HG02610 (cell line): ENCODE measurements around the gene WDR33.
A peak's percentile ranks its signal among the peaks of the same experiment; 100 is the strongest.

ENCODE experiments used
- ATAC-seq: cut with Tn5 transposase; IDR thresholded peaks from one replicate; pipeline ENCODE4 v1.9.1; 2021; ENCODE audit warnings: mild to moderate bottlenecking, moderate library complexity; ENCODE audit not compliant: unreplicated experiment

The WDR33 gene

DNA sequence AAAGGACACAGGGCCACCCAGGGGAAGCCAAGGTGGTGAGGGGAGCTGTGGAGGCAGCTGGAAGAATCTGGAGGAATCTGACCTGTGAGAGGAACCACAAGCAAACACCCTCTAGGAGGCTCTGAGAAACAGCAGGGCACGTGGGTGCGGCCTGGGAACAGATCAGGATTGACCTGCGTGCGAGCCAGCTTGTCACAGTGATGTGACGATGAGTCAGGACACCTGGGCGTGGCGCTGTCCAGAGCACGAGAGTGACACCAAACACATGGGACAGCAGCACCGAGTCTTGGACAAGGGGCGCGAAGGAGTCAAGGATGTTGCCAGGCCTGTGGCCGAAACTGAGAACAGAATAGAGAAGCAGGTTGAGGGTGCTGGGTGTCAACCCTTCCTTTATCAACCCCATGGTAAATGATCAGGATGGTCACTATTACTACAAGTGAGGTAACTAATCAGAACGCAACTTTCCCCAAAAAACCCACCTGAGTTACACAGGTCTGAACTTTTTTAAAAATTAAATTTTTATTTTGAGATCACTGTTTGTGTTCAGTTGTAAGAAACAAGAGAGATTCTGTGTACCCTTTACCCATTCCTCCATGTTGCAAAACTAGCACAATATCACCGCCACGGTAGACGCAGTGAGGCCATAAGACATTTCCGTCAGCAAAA is 110.3 kb downstream of the WDR33 start:
- peak; percentile 33 for ATAC-seq

DNA sequence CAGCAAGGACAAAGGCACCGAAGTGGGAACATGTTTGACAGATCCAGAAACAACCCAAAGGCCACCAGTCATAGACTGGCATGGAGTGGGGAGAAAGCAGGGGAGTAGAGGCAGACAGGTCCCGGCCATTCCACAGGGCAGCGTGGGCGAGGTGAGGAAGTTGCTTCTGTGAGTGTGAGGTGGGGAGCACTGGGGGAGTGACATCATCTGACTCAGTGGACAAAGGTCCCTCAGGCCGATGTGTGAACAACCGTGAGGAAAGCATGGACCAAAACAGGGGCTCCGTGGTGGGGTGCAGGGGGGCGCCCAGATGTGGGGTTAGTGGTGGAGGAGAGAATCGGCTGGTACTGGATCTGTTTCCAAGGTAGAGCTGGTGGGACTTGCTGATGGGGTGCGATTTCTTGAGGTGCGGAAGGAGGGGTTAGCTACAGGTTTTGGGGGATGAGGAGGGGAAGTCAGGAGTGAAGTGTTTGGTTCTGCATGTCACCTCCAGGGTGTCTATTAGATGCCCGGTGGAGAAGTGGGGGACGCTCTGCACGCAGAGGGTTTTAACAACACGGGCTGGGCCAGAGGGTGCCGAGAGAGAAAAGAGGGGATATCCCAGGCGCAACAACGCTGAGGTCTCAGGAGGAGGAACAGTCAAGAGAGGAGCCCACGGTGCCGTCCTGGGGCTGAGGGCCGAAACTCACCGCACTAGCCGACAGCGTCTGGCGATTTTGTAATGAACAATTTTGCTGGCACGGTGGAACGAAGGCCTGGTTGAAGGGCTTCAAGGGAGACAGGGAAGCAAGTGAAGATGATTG is 112.2 kb downstream of the WDR33 start:
- no peak for ATAC-seq

DNA sequence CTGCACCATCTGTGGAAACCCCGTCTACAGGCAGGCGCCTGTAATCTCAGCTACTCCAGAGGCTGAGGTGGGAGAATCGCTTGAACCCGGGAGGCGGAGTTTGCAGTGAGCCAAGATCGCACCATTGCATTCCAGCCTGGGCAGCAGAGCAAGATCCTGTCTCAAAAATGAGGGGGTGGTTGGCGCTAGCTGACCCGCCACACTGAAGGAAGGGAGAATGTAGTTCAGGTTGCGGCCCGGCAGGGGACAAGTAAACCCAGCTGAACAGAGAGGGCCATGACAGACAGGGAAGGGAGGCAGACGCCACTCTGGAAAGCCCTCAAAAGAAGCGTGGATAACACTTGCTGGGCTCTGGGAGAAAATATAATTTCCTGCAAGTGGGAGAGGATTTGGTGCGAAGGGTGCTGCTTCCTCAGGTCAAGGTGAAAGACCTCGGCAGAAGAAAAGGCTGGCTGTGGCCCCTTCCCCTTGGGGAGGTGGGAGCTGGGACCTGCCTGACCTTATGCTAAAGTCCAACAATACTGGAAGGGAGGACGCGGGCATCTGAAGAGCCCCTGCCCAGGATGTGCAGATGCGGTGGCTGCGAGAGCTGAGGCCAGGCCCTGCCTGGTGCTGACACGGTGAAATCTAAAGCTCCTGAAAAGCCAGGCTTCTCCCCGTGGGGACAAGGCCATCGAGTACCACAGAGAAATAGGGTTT is 113.3 kb downstream of the WDR33 start:
- no peak for ATAC-seq

DNA sequence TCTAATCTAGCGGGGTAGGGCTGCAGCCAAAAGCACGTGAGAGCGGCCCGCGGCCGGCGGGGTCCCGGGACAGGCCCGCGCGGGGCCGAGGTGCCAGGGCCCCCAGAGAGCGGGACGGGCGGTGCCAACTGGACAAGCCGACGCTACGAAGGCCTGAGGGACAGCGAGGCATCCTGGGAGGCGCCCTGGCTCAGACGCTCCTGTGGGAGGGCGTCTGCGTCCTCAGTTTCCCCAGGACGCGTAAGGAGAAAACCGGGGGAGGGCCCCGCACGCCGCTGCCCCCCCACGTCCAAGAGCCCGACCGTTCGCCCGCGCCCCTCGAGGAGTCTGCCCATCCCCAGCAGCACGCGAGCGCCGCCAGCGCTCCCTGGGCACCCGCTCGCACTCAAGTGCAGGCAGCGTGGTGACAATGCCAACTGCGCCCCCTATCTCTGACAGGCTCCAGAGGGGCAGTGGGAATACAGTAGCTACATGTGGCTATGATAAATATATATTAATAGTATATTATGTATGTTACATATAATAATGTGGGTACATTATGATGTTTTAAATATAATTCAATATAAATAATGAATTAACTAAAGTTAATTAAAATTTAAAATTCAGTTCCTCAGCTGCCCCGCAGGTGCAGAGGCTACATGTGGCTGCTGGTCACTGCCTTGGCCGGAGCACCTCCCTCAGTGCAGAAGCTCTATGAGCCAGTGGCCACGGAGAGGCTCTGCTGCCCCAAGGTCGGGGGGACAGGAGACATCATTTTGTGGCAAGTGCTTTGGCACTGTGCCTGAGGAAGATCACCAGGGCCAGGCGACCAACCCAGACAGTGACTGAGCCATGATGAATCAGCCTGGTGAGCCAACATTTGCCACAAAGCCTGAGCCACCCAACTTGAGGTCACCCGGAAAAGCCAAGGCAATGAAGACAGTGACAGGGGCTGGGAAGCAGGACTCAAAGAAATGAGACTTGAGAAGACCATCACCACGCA is 115.2 kb downstream of the WDR33 start:
- no peak for ATAC-seq

DNA sequence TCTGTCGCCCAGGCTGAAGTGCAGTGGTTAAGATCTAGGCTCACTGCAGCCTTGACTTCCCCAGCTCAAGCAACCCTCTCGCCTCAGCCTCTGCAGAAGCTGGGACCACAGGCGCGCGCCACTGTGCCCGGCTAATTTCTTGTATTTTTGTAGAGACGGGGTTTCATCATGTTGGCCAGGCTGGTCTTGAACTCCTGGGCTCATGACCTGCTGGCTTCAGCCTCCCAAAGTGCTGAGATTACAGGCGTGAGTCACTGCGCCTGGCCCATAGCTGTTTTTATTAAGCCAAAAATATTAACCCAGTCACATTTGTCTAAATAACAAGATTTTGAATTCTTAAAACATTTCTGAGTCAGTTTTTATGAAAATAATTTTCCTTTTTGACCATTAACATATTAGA is 116.0 kb downstream of the WDR33 start:
- ATAC-seq = no peak

DNA sequence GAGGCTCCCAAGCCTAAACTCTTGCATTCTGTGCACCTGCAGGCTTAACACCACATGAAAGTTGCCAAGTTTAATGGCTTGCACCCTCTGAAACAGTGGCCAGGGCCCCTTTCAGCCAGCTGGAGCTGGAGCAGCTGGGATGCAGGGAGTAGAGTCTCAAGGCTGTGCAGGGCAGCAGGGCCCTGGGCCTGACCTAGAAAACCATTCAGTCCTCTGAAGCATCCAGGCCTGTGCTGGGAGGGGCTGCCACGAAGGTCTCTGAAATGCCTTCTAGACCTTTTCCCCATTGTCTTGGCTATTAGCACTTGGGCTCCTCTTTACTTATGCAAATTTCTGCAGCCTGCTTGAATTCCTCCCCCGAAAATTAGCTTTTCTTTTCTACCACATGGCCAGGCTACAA is 120.3 kb downstream of the WDR33 start:
- no peak for ATAC-seq

DNA sequence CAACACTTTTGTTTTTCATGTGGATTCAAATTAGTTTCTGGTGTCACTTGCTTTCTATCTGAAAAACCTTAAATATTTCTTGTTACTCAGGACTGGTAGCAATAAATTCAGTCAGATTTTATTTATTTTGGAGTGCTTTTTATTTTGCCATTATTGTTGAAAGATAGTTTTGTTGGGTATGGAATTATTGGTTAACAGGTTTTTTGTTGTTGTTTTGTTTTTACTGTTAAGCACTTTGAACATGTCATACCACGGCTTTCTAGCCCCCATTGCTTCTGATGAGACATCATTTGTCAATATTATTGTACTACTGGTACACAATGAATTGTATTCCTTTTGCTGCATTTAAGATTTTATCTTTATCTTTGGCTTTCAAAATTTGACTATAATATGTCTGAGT is 122.6 kb downstream of the WDR33 start:
- no peak for ATAC-seq

DNA sequence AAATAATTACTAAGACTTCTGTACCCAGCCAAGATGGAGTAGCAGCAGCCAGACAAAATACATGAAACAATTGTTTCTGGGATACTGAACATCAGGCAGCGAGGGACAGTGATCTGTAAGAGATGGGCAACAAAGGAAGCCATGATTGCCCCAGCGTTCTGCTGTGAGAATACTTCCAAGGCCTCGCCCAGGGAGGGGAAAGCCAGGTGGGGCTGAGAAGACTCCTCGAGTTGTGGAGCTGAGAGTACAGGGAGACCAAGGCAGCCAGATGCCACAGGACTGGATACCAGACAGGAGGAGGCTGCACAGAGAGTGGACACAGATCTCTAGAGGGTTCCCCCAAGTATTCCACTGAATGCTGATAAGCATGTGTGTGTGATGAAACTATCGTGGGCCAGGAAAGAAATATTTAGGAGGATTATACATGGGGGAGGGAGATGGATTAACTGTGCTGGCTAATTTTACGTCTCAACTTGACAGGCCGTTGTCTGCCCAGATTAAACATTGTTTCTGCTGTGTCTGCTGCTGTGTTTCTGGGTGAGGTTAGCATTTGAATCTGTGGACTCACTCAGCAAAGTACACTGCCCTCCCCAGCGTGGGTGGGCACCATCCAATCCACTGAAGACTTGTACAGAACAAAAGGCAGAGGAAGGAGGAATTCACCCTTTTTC is 125.4 kb downstream of the WDR33 start:
- ATAC-seq = no peak

DNA sequence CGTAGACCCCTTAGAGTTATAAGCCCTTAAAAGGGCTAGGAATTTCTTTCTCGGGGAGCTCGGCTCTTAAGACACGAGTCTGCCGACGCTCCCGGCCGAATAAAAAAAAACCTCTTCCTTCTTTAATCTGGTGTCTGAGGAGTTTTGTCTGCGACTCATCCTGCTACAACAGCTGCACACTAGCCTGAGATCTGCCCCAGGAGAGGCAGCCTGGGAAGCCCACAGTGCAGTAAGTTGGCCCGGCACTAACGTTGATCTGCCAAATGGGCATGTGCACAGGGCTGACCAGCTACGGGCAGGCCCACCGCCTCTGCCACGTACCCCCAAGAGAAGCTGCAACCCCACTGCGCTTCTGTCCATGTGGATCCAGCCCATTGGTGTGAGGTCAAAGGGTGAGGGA is 127.2 kb downstream of the WDR33 start:
- no peak for ATAC-seq

DNA sequence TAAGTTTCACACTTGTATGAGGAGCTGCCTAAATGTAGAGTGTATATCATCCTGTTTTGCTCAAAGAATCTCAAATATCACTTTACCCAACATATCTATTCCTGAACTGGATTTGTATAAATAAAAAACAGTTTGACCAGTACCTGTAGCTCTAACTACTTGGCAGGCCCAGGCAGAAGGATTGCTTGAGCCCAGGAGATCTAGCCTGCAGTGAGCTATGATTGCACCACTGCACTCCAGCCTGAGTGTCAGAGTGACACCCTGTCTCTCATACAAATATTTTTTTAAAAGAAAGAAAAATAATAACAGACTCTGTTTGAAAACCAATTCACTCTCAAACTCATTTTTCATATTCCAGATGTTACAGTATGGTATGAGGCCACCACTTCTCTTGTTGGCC is 127.9 kb downstream of the WDR33 start:
- ATAC-seq = no peak

DNA sequence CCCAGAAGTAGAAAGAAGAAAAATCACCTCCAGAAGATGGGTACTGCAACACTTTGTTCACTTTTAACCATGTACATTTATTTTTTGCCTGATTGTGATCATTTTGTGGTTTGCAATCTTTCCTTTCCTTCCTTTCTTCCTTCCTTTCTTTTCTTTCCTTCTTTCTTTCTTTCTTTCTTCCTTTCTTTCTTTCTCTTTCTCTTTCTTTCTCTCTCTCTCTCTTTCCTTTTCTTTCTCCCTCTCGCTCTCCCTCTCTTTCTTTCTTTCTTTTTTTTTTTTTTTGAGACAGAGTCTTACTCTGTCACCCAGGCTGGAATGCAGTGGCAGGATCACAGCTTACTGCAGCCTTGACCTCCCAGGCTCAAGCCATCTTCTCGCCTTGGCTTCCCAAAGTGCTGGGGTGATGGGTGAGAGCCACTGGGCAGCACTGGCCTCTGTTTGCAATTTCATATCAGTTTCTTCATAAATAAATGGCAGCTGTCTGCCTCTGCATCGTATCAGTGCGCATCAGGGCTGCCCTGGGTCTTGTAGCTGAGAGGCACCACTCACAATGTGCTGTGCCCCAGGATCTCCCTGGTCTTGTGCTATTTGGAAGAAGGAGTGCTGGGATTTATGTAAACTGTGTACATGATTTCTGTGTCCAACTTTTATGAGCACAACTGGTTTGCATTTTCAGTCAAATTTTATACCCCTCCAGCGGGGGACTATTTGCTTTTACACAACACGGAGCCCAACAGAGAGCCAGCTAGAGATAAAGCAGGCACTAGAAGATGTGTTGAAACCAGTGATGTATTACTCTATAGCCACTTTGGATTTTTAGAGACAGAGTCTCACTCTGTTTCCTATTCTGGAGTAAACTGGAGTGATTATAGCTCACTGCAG is 128.8 kb downstream of the WDR33 start:
- ATAC-seq = no peak

DNA sequence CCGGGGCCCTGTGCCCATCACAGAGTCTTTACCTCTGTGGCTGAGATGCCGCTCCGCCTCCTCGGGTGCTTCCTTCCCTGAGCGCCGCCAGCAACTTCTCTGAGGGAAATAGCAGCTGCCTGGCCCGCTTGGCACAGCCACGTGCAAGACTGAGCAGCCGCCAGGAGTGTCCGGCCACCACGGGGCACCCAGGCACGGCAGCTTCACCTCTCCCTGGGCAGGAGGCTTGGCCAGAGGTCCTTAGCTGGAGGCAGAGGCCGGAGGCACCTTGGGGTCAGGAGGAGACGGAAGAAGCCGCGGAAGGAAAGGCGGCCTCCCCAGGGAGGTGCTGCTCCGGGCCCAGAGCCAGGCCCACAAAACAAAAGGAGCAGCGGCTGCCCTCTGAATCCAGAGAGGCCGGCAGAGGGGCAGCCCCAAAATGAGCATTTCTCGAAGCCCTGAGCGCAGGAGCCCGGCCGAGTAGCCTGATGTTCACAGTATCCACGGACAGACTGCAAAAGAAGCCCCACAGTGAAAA is 129.6 kb downstream of the WDR33 start:
- ATAC-seq = no peak

DNA sequence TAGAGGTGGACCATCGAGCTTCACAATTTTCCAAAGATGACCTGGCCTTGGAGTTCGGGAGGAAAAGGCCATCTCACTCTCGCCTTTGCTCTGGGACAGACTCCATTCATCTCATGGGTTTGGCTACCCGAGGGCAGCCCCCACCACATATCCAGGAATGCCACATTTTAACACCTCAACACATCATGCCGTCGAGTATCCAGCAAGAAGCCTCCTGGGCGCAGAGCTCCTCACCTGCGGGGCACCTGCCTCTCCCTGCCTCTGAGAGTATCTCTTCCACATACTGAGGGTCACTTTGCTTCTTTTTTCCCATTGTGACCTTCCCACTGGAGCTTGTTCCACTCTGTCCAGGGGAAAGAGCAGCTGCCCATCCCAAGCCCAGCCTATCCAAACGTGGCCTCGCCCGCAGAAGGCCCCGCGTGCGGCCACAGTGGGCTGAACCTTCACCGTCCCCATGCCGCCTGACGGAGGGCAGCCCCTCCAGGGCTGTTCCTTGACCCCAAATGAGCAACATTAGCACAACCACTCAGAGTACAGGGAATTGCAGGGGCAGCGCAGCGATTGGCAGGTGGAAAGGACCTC is 130.2 kb downstream of the WDR33 start:
- ATAC-seq = no peak

DNA sequence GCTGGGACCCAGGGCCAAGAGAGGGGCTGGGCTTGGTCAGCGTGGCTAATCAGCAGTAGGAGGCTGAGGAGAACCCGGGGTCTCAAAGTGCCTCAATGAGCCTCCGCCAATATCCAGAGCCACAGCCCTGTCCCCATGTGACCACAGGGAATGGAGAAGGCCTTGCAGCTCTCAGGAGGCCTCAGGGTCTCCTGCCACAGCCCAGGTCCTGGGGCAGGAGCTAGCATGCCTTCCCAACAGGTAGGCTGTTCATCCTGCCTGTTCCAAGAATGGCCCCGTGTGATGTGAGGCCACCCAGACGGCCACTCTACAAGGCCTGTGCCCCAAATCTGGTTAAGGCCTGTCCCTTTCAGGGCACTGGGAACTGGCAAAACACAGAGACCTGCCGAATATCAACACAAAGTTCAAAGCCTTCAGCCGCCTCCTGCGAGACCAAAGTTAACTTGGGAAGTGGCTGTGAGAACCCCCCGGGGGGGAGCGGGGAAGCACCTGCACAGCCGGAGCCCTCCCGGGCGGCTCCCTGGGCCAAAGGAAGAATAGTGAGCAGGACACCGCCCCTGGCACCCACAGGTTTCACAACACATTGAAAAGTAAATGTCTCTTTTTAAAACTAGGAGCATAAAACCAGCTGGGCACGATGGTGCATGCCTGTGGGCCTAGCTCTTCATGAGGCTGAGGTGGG is 131.2 kb downstream of the WDR33 start:
- no peak for ATAC-seq

DNA sequence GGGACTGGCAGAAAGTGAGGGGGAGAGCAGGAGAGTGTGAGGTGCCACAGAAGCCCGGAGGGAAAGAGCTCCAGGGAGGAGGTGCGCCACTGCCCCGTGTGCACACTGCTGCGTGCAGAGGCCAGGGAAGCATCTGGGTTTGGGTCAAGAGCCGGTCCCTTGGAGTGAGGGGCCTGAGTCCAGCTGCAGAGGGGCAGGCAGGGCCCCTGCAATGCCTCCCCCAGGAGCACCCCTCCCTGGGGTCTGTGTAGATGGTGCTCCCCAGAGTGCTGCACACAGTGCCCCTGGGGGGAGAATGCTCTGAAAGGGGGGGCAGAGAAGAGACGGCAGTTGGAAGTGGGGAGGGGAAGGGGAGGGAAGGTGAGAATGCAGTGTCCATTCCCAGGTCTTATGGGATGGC is 132.0 kb downstream of the WDR33 start:
- no peak for ATAC-seq

DNA sequence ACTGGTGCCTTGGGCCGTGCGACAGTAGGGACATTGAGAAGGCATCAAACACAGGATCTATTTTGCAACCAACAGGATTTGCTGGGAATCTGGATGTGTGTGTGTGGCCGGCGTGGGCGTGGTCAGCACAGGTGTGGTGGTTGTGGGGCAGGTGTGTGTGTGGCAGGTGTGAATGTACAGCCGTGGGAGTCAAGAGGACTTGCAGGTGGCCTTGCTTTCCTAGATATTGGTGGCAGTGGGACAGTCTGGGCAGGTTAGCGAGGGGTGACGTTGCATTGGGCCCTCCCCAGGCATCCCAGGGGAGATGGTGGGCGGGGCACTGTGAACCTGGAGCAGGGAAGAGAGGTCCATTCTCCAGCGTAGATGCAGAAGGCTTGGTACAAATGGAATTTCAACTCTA is 132.4 kb downstream of the WDR33 start:
- no peak for ATAC-seq

DNA sequence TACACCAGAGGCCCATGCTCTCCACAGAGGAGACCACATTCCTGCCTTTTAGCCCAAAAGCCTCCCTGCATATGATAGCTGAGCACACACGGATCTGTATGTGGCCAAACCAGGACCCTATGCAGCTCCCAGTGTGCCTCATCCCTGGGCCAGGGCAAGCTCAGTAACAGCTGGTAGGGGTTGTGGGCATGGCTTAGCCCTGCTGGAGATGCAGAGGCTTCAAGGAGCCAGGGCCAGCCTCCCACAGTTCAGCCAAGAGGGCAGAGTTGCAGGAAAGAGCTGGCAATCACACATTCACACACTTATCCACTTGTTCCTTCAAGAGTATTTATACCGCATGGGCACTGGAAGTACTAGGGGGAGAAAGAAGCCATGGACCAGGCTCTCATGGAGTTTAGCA is 134.1 kb downstream of the WDR33 start:
- ATAC-seq = no peak
